ENCODE data around the gene IFT122.

The IFT122 gene

GRCh38 chr3:129560269-129560787, 120.3 kb downstream of the IFT122 start:
- no peak for DNase-seq

GRCh38 chr3:129560911-129561594, 121.0 kb downstream of the IFT122 start:
- DNase-seq: no peak

- no peak for DNase-seq
Observed at GRCh38 chr3:129561619-129562248, 121.7 kb downstream of the IFT122 start.

- DNase-seq: no peak
Observed at GRCh38 chr3:129562803-129563202, 122.8 kb downstream of the IFT122 start.

- no peak for DNase-seq
Observed at GRCh38 chr3:129563332-129563731, 123.3 kb downstream of the IFT122 start.

- DNase-seq: no peak
Observed at GRCh38 chr3:129563850-129564535, 124.0 kb downstream of the IFT122 start.

GRCh38 chr3:129564981-129565644, 125.1 kb downstream of the IFT122 start:
- DNase-seq: no peak

GRCh38 chr3:129565902-129566301, 125.9 kb downstream of the IFT122 start:
- no peak for DNase-seq

GRCh38 chr3:129567176-129567705, 127.2 kb downstream of the IFT122 start:
- no peak for DNase-seq

GRCh38 chr3:129567939-129568338, 127.9 kb downstream of the IFT122 start:
- no peak for DNase-seq

- DNase-seq: no peak
Observed at GRCh38 chr3:129569856-129570255, 129.8 kb downstream of the IFT122 start.

Data from activated CD4-positive, alpha-beta T cell treated with anti-CD3 and anti-CD28 coated beads, Interleukin-2, Interleukin-6, amounts not matched to agents 100 ng/mL and 50 ng/mL, durations not matched to agents 16 hours and 8 hours (primary cell).